Measurements from ENCODE around the gene TTC28.

The TTC28 gene

GRCh38 chr22:28410050-28410816, 269.4 kb downstream of the TTC28 start:
- peak; percentile 66 for DNase-seq (ENCODE audit: low read depth, low spot score)

GRCh38 chr22:28408709-28409108, 270.9 kb downstream of the TTC28 start:
- DNase-seq (ENCODE audit: low read depth, low spot score) = no peak

DNA sequence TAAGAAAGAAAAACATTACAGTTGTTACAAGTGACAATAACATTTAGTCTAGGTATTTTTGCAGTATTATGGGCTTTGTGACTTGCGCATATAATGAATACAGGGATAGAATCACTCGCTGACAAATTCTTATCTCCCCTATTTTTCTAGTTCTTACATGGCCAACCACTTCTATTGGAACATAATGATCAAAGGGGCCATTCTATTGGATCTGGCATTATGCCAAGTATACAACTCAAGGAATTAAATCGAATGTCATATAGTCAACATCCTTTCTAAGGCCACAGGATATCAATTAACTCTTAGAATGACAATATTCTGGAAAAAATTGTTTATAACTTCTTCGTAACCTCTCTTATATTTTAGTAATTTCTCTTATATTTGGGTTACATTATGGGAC, 272.0 kb downstream of the TTC28 start:
- no peak for DNase-seq (ENCODE audit: low read depth, low spot score)

DNA sequence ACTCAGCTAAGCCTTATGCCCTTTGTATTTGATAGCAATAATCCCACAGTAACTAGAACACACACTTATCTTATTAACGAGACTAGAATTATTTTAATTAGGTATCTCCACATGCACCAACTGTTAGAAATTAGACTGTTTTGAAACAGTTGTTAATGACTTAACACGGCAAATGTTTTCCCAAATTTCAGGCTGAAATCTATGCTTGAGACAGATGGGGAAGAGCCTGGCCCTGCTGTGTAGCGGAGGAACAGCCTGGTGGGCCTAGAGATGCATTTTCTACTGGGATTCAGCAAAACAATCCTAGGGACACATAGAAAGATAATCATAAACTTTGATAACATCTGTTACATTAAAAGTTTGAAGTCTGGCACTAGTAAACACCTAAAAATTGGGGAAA, 273.4 kb downstream of the TTC28 start:
- DNase-seq (ENCODE audit: low read depth, low spot score) = no peak

GRCh38 chr22:28405588-28405987, 274.1 kb downstream of the TTC28 start:
- DNase-seq (ENCODE audit: low read depth, low spot score) = no peak

- DNase-seq (ENCODE audit: low read depth, low spot score) = no peak
Observed at GRCh38 chr22:28402539-28402938, 277.1 kb downstream of the TTC28 start.

DNA sequence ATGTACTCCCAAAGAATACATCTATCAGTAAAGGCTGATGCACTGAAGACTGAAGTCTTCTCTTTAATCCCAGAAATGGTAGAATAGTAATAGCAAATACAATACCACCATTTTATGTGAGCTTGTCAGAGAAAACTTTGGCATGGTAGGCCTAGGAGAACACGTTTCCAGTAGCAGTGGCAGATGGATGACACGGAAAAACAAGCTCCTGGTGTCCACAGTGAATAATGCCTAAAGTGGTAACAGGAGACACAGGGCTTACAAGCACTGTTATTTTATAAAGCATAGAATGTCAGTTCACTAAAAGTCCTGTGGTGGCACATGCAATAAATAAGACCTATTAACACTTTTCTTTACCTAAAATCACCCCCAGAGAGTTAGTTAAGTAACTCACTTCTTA, 277.6 kb downstream of the TTC28 start:
- no peak for DNase-seq (ENCODE audit: low read depth, low spot score)

DNA sequence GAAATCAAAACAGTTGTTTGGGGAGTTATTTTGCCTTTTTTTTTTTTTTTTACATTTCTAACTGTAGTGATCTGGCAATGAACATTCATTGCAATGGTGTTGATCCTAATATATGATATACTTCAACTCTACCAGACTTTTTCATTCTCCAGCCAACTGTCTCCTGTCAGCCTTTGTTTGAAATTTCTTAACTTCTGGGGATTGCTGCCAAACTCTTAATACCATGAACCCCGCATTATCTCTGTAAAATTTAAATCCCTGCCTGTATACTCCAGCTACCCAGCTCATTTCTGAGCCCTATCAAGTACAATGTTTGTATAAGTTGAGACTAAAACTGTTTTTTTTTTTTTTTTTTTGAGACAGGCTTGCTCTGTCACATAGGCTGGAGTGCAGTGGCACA, 280.7 kb downstream of the TTC28 start:
- DNase-seq (ENCODE audit: low read depth, low spot score) = no peak

DNA sequence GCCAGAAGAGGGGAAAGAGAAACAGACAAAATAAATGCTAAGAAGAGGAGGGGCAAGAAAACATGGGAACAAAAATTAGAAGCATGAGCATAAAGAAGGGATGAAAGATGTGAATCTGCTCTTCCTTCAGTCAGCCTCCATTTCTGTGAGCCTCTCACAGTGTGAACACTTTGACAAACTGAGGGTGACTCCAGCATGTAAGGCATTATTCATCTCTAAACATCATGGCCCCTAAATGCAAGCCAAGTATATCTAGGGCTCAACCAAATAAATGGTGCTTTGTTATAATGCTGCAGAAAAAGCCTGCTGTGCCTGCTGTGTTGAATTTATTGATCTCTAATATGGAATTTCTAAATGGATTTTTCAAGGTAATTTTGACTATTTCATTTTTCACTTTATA, 281.3 kb downstream of the TTC28 start:
- no peak for DNase-seq (ENCODE audit: low read depth, low spot score)

GRCh38 chr22:28397306-28397705, 282.3 kb downstream of the TTC28 start:
- DNase-seq (ENCODE audit: low read depth, low spot score) = no peak

- DNase-seq (ENCODE audit: low read depth, low spot score) = peak; percentile 39
Observed at GRCh38 chr22:28395920-28396753, 283.5 kb downstream of the TTC28 start.

DNA sequence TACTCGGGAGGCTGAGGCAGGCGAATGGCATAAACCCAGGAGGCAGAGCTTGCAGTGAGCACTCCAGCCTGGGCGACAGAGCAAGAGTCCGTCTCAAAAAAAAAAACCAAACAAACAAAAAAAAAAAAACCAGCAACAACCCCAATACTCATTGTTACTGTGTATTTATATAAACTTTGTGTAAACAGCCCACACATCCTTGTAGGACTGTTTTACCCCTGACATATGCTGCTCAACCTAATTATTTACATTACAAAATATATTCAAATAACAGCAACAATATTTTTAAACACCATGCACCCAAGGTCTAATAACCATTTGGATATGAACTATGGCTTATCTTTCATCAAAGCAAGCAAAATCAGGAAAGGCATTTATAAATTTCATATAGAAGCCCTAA, 284.1 kb downstream of the TTC28 start:
- no peak for DNase-seq (ENCODE audit: low read depth, low spot score)

DNA sequence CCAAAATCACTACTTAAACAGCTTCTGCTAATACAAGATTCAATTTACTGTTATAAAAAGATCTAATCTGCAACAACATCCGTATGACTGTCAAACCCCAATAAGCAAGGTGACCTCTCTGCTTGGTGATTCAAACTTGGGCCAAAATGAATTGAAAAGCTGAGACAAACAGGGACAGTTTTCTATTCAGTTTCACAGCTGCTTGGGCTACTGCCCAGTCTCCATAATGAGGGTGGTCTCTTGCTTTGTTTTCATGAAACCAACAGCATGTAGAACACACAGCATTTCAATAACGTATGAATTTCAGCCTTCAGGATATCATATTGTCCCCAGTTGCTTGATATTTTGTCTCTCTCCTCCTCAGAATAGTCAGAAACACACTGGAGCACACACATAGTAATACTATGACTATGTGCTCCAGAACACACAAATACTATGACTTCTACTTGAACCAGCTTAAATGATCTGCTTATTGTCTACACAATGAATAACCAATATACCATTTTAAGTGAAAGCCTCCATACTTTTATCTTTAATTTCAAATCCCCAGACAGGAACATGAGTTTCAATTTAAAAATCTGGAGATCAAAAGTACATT, 285.0 kb downstream of the TTC28 start:
- peak; percentile 15 for DNase-seq (ENCODE audit: low read depth, low spot score)

DNA sequence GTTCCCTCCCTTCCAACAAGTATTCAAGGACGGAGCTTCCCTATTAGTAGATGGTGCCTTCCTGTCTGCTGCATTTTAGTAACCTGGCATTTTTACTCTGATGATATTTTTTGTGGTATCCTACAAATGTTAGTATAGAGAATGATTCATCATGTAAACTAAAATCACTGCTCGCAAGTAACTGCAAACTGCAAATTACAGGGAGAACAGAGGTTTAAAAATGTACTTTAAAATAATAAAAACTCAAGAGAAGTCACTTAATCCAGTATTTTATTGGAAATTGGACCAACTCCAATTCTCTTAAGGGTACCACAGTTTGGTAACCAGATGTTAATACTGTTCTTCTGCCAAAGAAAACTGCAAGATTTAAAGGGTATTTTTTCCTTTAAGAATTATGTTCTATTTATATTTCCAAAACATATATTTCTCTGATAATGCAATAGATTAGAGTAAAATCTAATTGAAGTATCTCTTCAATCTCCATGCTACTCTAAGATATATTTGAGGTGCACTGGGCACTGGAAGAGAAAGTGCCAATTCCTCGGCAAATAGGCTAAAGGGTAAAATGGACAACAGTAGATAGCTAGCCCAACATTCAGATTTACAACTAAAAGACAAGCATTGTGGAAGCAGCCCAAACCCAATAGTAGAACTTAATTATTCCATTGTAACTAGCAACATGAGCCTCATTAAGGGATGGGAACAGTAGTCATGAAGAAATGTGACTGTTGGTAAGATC, 298.0 kb downstream of the TTC28 start:
- peak; percentile 20 for DNase-seq (ENCODE audit: low read depth, low spot score)

DNA sequence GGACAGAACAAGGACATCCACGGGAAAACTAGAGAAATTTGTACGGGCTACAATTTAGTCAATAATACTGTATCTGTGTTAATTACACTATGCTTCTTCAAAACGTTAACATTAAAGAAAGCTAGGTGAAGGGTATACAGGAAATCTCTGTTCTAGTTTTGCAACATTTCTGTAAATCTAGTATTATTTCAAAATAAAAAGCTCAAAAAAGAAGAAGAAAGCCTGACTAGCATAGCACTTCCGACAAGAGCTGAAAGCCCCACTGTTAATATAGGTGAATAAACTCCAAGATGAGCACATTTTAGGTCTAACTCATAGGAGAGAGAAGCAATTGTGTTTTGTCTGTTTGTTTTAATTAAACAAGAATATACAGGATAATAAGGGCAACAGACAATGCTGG, 299.7 kb downstream of the TTC28 start:
- no peak for DNase-seq (ENCODE audit: low read depth, low spot score)

- DNase-seq (ENCODE audit: low read depth, low spot score) = no peak
Observed at GRCh38 chr22:28379075-28379779, 300.4 kb downstream of the TTC28 start.

- DNase-seq (ENCODE audit: low read depth, low spot score) = no peak
Observed at GRCh38 chr22:28375761-28376534, 303.7 kb downstream of the TTC28 start.

- DNase-seq (ENCODE audit: low read depth, low spot score) = no peak
Observed at GRCh38 chr22:28373831-28374230, 305.8 kb downstream of the TTC28 start.

GRCh38 chr22:28369854-28370253, 309.8 kb downstream of the TTC28 start:
- no peak for DNase-seq (ENCODE audit: low read depth, low spot score)

GRCh38 chr22:28366856-28367255, 312.8 kb downstream of the TTC28 start:
- no peak for DNase-seq (ENCODE audit: low read depth, low spot score)

DNA sequence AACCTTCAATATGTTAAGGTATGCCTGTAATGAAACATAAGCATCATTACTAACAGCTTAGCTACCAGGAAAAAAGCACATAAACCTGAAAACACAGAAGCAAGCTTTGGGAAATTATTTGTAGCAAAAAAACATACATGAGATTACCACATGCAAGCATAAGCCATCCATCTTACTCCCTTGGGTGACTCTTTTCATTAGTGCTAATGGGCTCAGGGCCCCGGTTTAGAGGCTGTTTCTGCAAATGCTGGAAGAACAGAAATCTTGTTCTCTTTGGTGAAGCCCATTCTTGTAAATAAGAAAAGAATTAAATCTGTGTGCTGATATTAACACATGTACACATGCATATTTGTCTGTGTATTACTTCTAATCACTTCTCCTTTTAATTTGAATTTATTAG, 314.3 kb downstream of the TTC28 start:
- no peak for DNase-seq (ENCODE audit: low read depth, low spot score)

Data from astrocyte of the hippocampus (primary cell).